HepG2 (cell line): Measurements from ENCODE around the gene SLC26A2. TPM values are rescaled to one million over a fixed set of nuclear protein-coding genes. Genes with fewer than 3 reads are reported as not detected.

Source experiments
- ATAC-seq: fragments of 200-7000 bp; cut with Tn5 transposase; 3 replicates; pipeline ENCODE4 v1.9.1; 2020; ENCODE audit warnings: mild to moderate bottlenecking, moderate library complexity
- BruUV-seq: library from RNA; stranded (reverse); fragments of 400-500 nt; replicated peaks from 2 replicates; lab custom pipeline; 2021; lab: Mats Ljungman, UMichigan
- CTCF ChIA-PET: fragments of 300-600 bp; formaldehyde crosslinking; extraction: SDS; loops from one replicate; lab custom pipeline; 2021; ENCODE audit warnings: low total read pairs, inconsistent platforms, low intra/inter-chr PET ratio; lab: Yijun Ruan, JAX
- POLR2A ChIA-PET: fragments of 350-600 bp; sonication (Branson Sonifier 250); formaldehyde crosslinking; loops from one replicate; lab custom pipeline; 2020; ENCODE audit warnings: antibody characterized with exemption, inconsistent platforms; lab: Yijun Ruan, JAX
- DNase-seq: peaks from one replicate; pipeline ENCODE4 v3.0.0-alpha.2; 2015; ENCODE audit warnings: low spot score
- FAIRE-seq: peaks from 3 replicates; lab custom pipeline; 2011; peaks lifted over from hg19 to GRCh38; lab: Jason Lieb, UNC
- H2AFZ ChIP-seq: one replicate; pipeline ENCODE4 v1.6.1; 2011; ENCODE audit warnings: low read length, inconsistent platforms
- H3K27ac ChIP-seq: fragments of 300-600 bp; 3 replicates; pipeline ENCODE4 v1.8.0; 2011; ENCODE audit warnings: mixed run types, mild to moderate bottlenecking, mixed read lengths, low read length, inconsistent platforms; ENCODE audit not compliant: insufficient read depth; ENCODE audit errors: extremely low read length
- H3K27me3 ChIP-seq, 2 experiments: fragments of 200-600 bp in 1 of 2; 2 replicates in 1 of 2; 3 replicates in 1 of 2; pipeline versions ENCODE4 v1.6.0 to v1.8.0; 2011; ENCODE audit warnings: low read length in 2 of 2, mild to moderate bottlenecking in 2 of 2, moderate library complexity in 2 of 2, inconsistent platforms in 1 of 2; ENCODE audit not compliant: insufficient read depth in 2 of 2, control insufficient read depth in 1 of 2
- H3K36me3 ChIP-seq, 2 experiments: fragments of 200-600 bp in 1 of 2; replicated peaks in 1 of 2; 2 replicates in 1 of 2; 3 replicates in 1 of 2; pipeline versions ENCODE4 v1.5.1 to v1.8.0; 2011; ENCODE audit warnings: low read length in 2 of 2, inconsistent platforms in 1 of 2; ENCODE audit not compliant: insufficient read depth in 2 of 2, control insufficient read depth in 1 of 2
- H3K4me1 ChIP-seq: 2 replicates; pipeline ENCODE4 v1.5.1; 2012; ENCODE audit warnings: low read length, inconsistent platforms; ENCODE audit not compliant: insufficient read depth
- H3K4me2 ChIP-seq: 2 replicates; pipeline ENCODE4 v1.6.0; 2011; ENCODE audit warnings: low read depth, low read length, inconsistent platforms
- H3K4me3 ChIP-seq, 3 experiments: fragments of 200-600 bp in 1 of 3; sonication (generic), shearing (Covaris generic) in 1 of 3; replicated peaks in 1 of 3; 2 replicates each; pipeline ENCODE4 v1.5.1; 2011 to 2016; ENCODE audit warnings: low read length in 3 of 3, inconsistent platforms in 2 of 3, low read depth in 2 of 3, mild to moderate bottlenecking in 2 of 3, control low read depth in 1 of 3, mixed read lengths in 1 of 3; ENCODE audit not compliant: insufficient read depth in 1 of 3
- H3K79me2 ChIP-seq: one replicate; pipeline ENCODE4 v1.6.1; 2011; ENCODE audit warnings: low read length, inconsistent platforms; ENCODE audit not compliant: insufficient read depth
- H3K9ac ChIP-seq: 2 replicates; pipeline ENCODE4 v1.6.0; 2011; ENCODE audit warnings: mild to moderate bottlenecking, low read depth, low read length, inconsistent platforms; ENCODE audit not compliant: insufficient read depth
- H3K9me3 ChIP-seq: 2 replicates; pipeline ENCODE4 v1.5.1; 2012; ENCODE audit warnings: mild to moderate bottlenecking, low read length
- H4K20me1 ChIP-seq: 2 replicates; pipeline ENCODE4 v1.6.0; 2011; ENCODE audit warnings: inconsistent platforms, mild to moderate bottlenecking, low read length, moderate library complexity; ENCODE audit not compliant: insufficient read depth
- AGO2 ChIP-seq: fragments of 200-400 bp; formaldehyde crosslinking; optimal IDR thresholded peaks from 2 replicates; pipeline ENCODE3; 2017; ENCODE audit warnings: mild to moderate bottlenecking, low read depth, low read length, moderate library complexity
- ATF5 ChIP-seq: sonication (generic); formaldehyde crosslinking; IDR thresholded peaks from 2 replicates; pipeline ENCODE4 v1.4.0; 2020; ENCODE audit warnings: mild to moderate bottlenecking, low read depth, missing genetic modification reagents
- E2F1 ChIP-seq: sonication (generic); formaldehyde crosslinking; IDR thresholded peaks from 2 replicates; pipeline ENCODE4 v1.5.0; 2020; ENCODE audit warnings: missing genetic modification reagents
- EHMT2 ChIP-seq: fragments of 200-600 bp; sonication (generic); IDR thresholded peaks from 2 replicates; pipeline ENCODE4 v1.7.0; 2017; ENCODE audit warnings: antibody characterized with exemption, low read depth, low read length, borderline replicate concordance
- ELK4 ChIP-seq: sonication (generic); formaldehyde crosslinking; IDR thresholded peaks from 2 replicates; pipeline ENCODE4 v1.9.0; 2021; ENCODE audit warnings: missing genetic modification reagents, borderline replicate concordance
- MIXL1 ChIP-seq: IDR thresholded peaks from 2 replicates; pipeline ENCODE4 v1.6.1; 2016
- NFE2 ChIP-seq: sonication (generic); formaldehyde crosslinking; IDR thresholded peaks from 2 replicates; pipeline ENCODE4 v1.4.0; 2020; ENCODE audit warnings: missing genetic modification reagents
- ONECUT2 ChIP-seq: sonication (generic); formaldehyde crosslinking; IDR thresholded peaks from 2 replicates; pipeline ENCODE4 v1.4.0; 2020; ENCODE audit warnings: missing genetic modification reagents
- PRPF4 ChIP-seq: fragments of 200-400 bp; formaldehyde crosslinking; IDR thresholded peaks from 2 replicates; pipeline ENCODE4 v1.6.1; 2016; ENCODE audit warnings: low read length, low read depth; ENCODE audit not compliant: poor library complexity, severe bottlenecking
- RBM22 ChIP-seq: fragments of 200-400 bp; formaldehyde crosslinking; optimal IDR thresholded peaks from 2 replicates; pipeline ENCODE3; 2017; ENCODE audit warnings: mild to moderate bottlenecking, low read length, moderate library complexity
- RFXANK ChIP-seq: IDR thresholded peaks from 2 replicates; pipeline ENCODE4 v1.6.1; 2016
- SMARCE1 ChIP-seq: fragments of 450-650 bp; IDR thresholded peaks from 2 replicates; pipeline ENCODE4 v1.6.1; 2017; ENCODE audit warnings: borderline replicate concordance
- XBP1 ChIP-seq: sonication (generic); formaldehyde crosslinking; IDR thresholded peaks from 2 replicates; pipeline ENCODE4 v1.5.0; 2020; ENCODE audit warnings: missing genetic modification reagents
- ZNF20 ChIP-seq: sonication (generic); formaldehyde crosslinking; IDR thresholded peaks from 2 replicates; pipeline ENCODE4 v1.4.0; 2020; ENCODE audit warnings: mild to moderate bottlenecking, moderate library complexity, missing genetic modification reagents
- ZNF234 ChIP-seq: sonication (generic); formaldehyde crosslinking; conservative IDR thresholded peaks from 2 replicates; pipeline ENCODE4 v1.5.1; 2020; ENCODE audit warnings: mild to moderate bottlenecking, missing genetic modification reagents
- ZNF510 ChIP-seq: sonication (generic); formaldehyde crosslinking; IDR thresholded peaks from 2 replicates; pipeline ENCODE4 v1.4.0; 2020; ENCODE audit warnings: low read depth, mild to moderate bottlenecking, missing genetic modification reagents
- ZNF720 ChIP-seq: sonication (generic); formaldehyde crosslinking; IDR thresholded peaks from 2 replicates; pipeline ENCODE4 v1.4.0; 2020; ENCODE audit warnings: missing genetic modification reagents
- ZNF747 ChIP-seq: sonication (generic); formaldehyde crosslinking; IDR thresholded peaks from 2 replicates; pipeline ENCODE4 v1.8.1; 2023; ENCODE audit warnings: missing genetic modification reagents, mild to moderate bottlenecking, borderline replicate concordance
- ZSCAN29 ChIP-seq: sonication (generic); formaldehyde crosslinking; conservative IDR thresholded peaks from 2 replicates; pipeline ENCODE4 v1.4.0; 2020; ENCODE audit warnings: mild to moderate bottlenecking, missing genetic modification reagents
- whole genome bisulfite sequencing: methylation state at CpG from one replicate; pipeline ENCODE4 v1.1.6; 2017; ENCODE audit warnings: low lambda C conversion rate; 5-methylcytosine and 5-hydroxymethylcytosine counted together
- in situ Hi-C: cut with HindIII; loops from 2 replicates; pipeline ENCODE4 v1.10.0; 2017; ENCODE audit warnings: low pct_unique_long_range_greater_than_20kb; ENCODE audit not compliant: extremely low pct_ligation_motif_present
- intact Hi-C: fragments of 100-400 bp; cut with micrococcal nuclease; formaldehyde crosslinking; loops from one replicate; pipeline ENCODE4 v1.10.0; 2022; ENCODE audit not compliant: unreplicated experiment
- polyA plus RNA-seq, 8 experiments: library from polyadenylated mRNA; depleted of rRNA in 3 of 8; stranded (reverse) in 7 of 8; unstranded in 1 of 8; fragments of >200 nt; fragmentation: Illumina TruSeq in 4 of 8; extraction: Trizol in 4 of 8; gene quantifications; 2 replicates each; pipeline versions ENCODE4 v1.2.1 to v1.2.3, GENCODE V29; 2011 to 2016; ENCODE audit warnings: low read depth in 4 of 8, missing spikeins in 1 of 8, mixed read lengths in 1 of 8; ENCODE audit not compliant: insufficient read depth in 1 of 8
- total RNA-seq, 5 experiments: library from RNA; depleted of rRNA; stranded (reverse); fragments of >200 nt; fragmentation: Illumina TruSeq; extraction: Trizol; gene quantifications; 2 replicates each; pipeline ENCODE4 v1.2.3, GENCODE V29; 2016; ENCODE audit warnings: low read depth in 1 of 5

SLC26A2 gene
- total and polyA plus RNA-seq, 2 of the 13 experiments (the other 11 are each of a cell fraction or from before 2014, with no cell fraction given): 2.2 to 7.9 TPM

GRCh38 chr5:149981206-149981605, 20.6 kb downstream of the SLC26A2 start:
- no peak for TF ChIP-seq RBM22
- no peak for TF ChIP-seq ZNF20 (CRISPR knock-in tag)
- no peak for TF ChIP-seq MIXL1
- TF ChIP-seq SMARCE1: no peak
- no peak for TF ChIP-seq ZNF510 (CRISPR knock-in tag)
- TF ChIP-seq ZNF720 (CRISPR knock-in tag): no peak
- TF ChIP-seq ZNF747 (CRISPR knock-in tag): no peak
- no peak for TF ChIP-seq ONECUT2 (CRISPR knock-in tag)
- no peak for TF ChIP-seq EHMT2
- TF ChIP-seq ZNF234: no peak
- no peak for TF ChIP-seq AGO2
- TF ChIP-seq XBP1: no peak
- TF ChIP-seq RFXANK (CRISPR knock-in tag): no peak
- TF ChIP-seq PRPF4: no peak
- TF ChIP-seq ZSCAN29 (CRISPR knock-in tag): no peak
- TF ChIP-seq ATF5 (CRISPR knock-in tag): no peak
- TF ChIP-seq ELK4 (CRISPR knock-in tag): no peak
- TF ChIP-seq NFE2 (CRISPR knock-in tag): no peak
- no peak for TF ChIP-seq E2F1 (CRISPR knock-in tag)
- TF ChIP-seq, all 625 proteins: peak for 0
- in situ Hi-C loops (loop anchor here (25.0 kb wide), 1 partner anchor 344 kb away; no protein-coding TSS in a partner anchor), intact Hi-C loops (no loop called here)
- BruUV-seq: no TSS peak
- Histone ChIP-seq H4K20me1 (no peaks in the 10 kb centered on the region), H2AFZ (no peak overlapping the region), H3K27ac (no peak overlapping the region), H3K4me3 (no peak overlapping the region), H3K9ac (no peak overlapping the region), H3K79me2 (no peaks in the 10 kb centered on the region), H3K9me3 (no peaks in the 10 kb centered on the region), H3K36me3 (no peaks in the 10 kb centered on the region), H3K27me3 (no peaks in the 10 kb centered on the region), H3K4me2 (no peak overlapping the region), H3K4me1 (peaks cover 54% of the 10 kb centered on the region)
- no peak for ATAC-seq
- 98% methylated on average over 3 of the region's 3 CpGs for WGBS
- ChIA-PET POLR2A (interaction anchor here (2.5 kb wide), 1 partner anchor 21 kb away, joined by 8 read pairs; the partner anchor contains the start of gene SLC26A2), CTCF (no interaction called here)
- FAIRE-seq: no peak
- no peak for DNase-seq
